ENCODE results near the gene RBM23. TPM values are rescaled to one million over a fixed set of nuclear protein-coding genes. Genes with fewer than 3 reads are reported as not detected.
A peak's percentile ranks its signal among the peaks of the same experiment; 100 is the strongest.
"Not testable (repeated sequence)": the region's sequence is repeated elsewhere in the genome, so short reads cannot be mapped to it uniquely, and the experiment has no call there.

Gene RBM23
- 105 and 120 TPM in 2 replicates for total RNA-seq (2014; rRNA removed; shearing (Covaris generic))

- peak; percentile 100 for DNase-seq (ENCODE audit: low read depth)
Measured at GRCh38 chr14:22918804-22919600, at the start of gene RBM23. Gene RBM23 (minus strand): TSS chr14:22919149.

GRCh38 chr14:22966783-22967269 lies 47.9 kb upstream of the RBM23 start:
- no peak for DNase-seq (ENCODE audit: low read depth)

GRCh38 chr14:22965916-22966782 lies 47.2 kb upstream of the RBM23 start:
- DNase-seq (ENCODE audit: low read depth) = not testable (repeated sequence)

GRCh38 chr14:22962061-22962676 lies 43.2 kb upstream of the RBM23 start:
- DNase-seq (ENCODE audit: low read depth) = no peak

- no peak for DNase-seq (ENCODE audit: low read depth)
Measured at GRCh38 chr14:22955702-22956569, 37.0 kb upstream of the RBM23 start.

GRCh38 chr14:22952418-22952817 lies 33.5 kb upstream of the RBM23 start:
- no peak for DNase-seq (ENCODE audit: low read depth)

- not testable (repeated sequence) for DNase-seq (ENCODE audit: low read depth)
Measured at GRCh38 chr14:22951795-22952194, 32.8 kb upstream of the RBM23 start.

- no peak for DNase-seq (ENCODE audit: low read depth)
Measured at GRCh38 chr14:22945642-22946041, 26.7 kb upstream of the RBM23 start.

GRCh38 chr14:22939684-22940083 lies 20.7 kb upstream of the RBM23 start:
- peak; percentile 77 for DNase-seq (ENCODE audit: low read depth)

- no peak for DNase-seq (ENCODE audit: low read depth)
Measured at GRCh38 chr14:22935156-22935555, 16.2 kb upstream of the RBM23 start.

- no peak for DNase-seq (ENCODE audit: low read depth)
Measured at GRCh38 chr14:22932146-22932545, 13.2 kb upstream of the RBM23 start.

- DNase-seq (ENCODE audit: low read depth) = no peak
Measured at GRCh38 chr14:22929961-22930364, 11.0 kb upstream of the RBM23 start.

- DNase-seq (ENCODE audit: low read depth) = peak; percentile 100
Measured at GRCh38 chr14:22929104-22929960, 10.4 kb upstream of the RBM23 start, which contains the start of gene PRMT5. Gene PRMT5 (minus strand): TSS chr14:22929376. CDS start chr14:22929361, 15 bp downstream.

- peak; percentile 13 for DNase-seq (ENCODE audit: low read depth)
Measured at GRCh38 chr14:22928237-22929103, 9.5 kb upstream of the RBM23 start.

- DNase-seq (ENCODE audit: low read depth) = no peak
Measured at GRCh38 chr14:22926316-22926715, 7.4 kb upstream of the RBM23 start.

GRCh38 chr14:22925513-22925912 lies 6.6 kb upstream of the RBM23 start:
- DNase-seq (ENCODE audit: low read depth) = no peak

- DNase-seq (ENCODE audit: low read depth) = no peak
Measured at GRCh38 chr14:22923746-22924145, 4.8 kb upstream of the RBM23 start.

GRCh38 chr14:22922294-22922693 lies 3.3 kb upstream of the RBM23 start:
- DNase-seq (ENCODE audit: low read depth) = no peak

- no peak for DNase-seq (ENCODE audit: low read depth)
Measured at GRCh38 chr14:22920697-22921096, 1.7 kb upstream of the RBM23 start.
